22Rv1 (cell line): ENCODE measurements around the gene SUPT20HL2.
"Not testable (repeated sequence)": the region's sequence is repeated elsewhere in the genome, so short reads cannot be mapped to it uniquely, and the experiment has no call there.

Source experiments
- CTCF ChIP-seq: fragments of 450-650 bp; IDR thresholded peaks from 2 replicates; pipeline ENCODE4 v1.5.1; 2017; ENCODE audit warnings: mild to moderate bottlenecking
- ZFX ChIP-seq: fragments of 450-650 bp; IDR thresholded peaks from 2 replicates; pipeline ENCODE4 v1.6.1; 2017; ENCODE audit warnings: antibody characterized with exemption, borderline replicate concordance

GRCh38 chrX:24311507-24312248, 2.2 kb downstream of the SUPT20HL2 start:
- TF ChIP-seq CTCF, ZFX: not testable (repeated sequence)
